ENCODE data around the gene ARHGEF25. TPM values are rescaled to one million over a fixed set of nuclear protein-coding genes. Genes with fewer than 3 reads are reported as not detected.
"Not testable (repeated sequence)": the region's sequence is repeated elsewhere in the genome, so short reads cannot be mapped to it uniquely, and the experiment has no call there.

The ARHGEF25 gene
- total RNA-seq, 1 experiment from 2014 or later = 20.9 TPM

GRCh38 chr12:57568838-57569237, 42.4 kb upstream of the ARHGEF25 start:
- DNase-seq (ENCODE audit: low spot score) = no peak
- no peak for TF ChIP-seq EZH2 (IDR thresholded peaks at IDR 0.05; ENCODE audit: borderline replicate concordance, low read depth, low read length, poor library complexity, severe bottlenecking)
- TF ChIP-seq CTCF (conservative IDR thresholded peaks at IDR 0.05; ENCODE audit: low read depth, low read length) = no peak
- H3K4me3 ChIP-seq (ENCODE audit: low read depth, low read length, poor library complexity, severe bottlenecking) = no peak overlapping the region
- ChIA-PET POLR2A (ENCODE audit: low non-redundant PET) (no interaction called here), CTCF (no interaction called here)
- BruUV-seq (replicated peaks) = no TSS peak
- no peaks in the 10 kb centered on the region for H3K36me3 ChIP-seq (ENCODE audit: insufficient read depth, low read length, poor library complexity, severe bottlenecking)
- intact Hi-C loops (cut with micrococcal nuclease; ENCODE audit: unreplicated experiment) = no loop called here
- no peaks in the 10 kb centered on the region for H3K4me1 ChIP-seq (ENCODE audit: insufficient read depth, low read length, poor library complexity, severe bottlenecking)
- H3K27me3 ChIP-seq (replicated peaks; ENCODE audit: insufficient read depth, low read depth, low read length, poor library complexity) = no peaks in the 10 kb centered on the region
- no peaks in the 10 kb centered on the region for H3K9me3 ChIP-seq (ENCODE audit: low read depth, low read length, poor library complexity, severe bottlenecking)
- H3K27ac ChIP-seq (ENCODE audit: low read depth, low read length, poor library complexity, severe bottlenecking) = no peak overlapping the region

- BruUV-seq (replicated peaks) = no TSS peak
- POLR2A ChIA-PET (ENCODE audit: low non-redundant PET) = no interaction called here
- Histone ChIP-seq H3K4me3 (ENCODE audit: low read depth, low read length, poor library complexity, severe bottlenecking) (no peak overlapping the region), H3K36me3 (ENCODE audit: insufficient read depth, low read length, poor library complexity, severe bottlenecking) (no peaks in the 10 kb centered on the region), H3K27ac (ENCODE audit: low read depth, low read length, poor library complexity, severe bottlenecking) (no peak overlapping the region), H3K27me3 (replicated peaks; ENCODE audit: insufficient read depth, low read depth, low read length, poor library complexity) (no peaks in the 10 kb centered on the region), H3K9me3 (ENCODE audit: low read depth, low read length, poor library complexity, severe bottlenecking) (no peaks in the 10 kb centered on the region), H3K4me1 (ENCODE audit: insufficient read depth, low read length, poor library complexity, severe bottlenecking) (no peaks in the 10 kb centered on the region)
- CTCF ChIA-PET = no interaction called here
- no peak for TF ChIP-seq EZH2 (IDR thresholded peaks at IDR 0.05; ENCODE audit: borderline replicate concordance, low read depth, low read length, poor library complexity, severe bottlenecking)
- TF ChIP-seq CTCF (conservative IDR thresholded peaks at IDR 0.05; ENCODE audit: low read depth, low read length) = no peak
- intact Hi-C loops (cut with micrococcal nuclease; ENCODE audit: unreplicated experiment) = no loop called here
- DNase-seq (ENCODE audit: low spot score) = no peak
These were observed 41.4 kb upstream of the ARHGEF25 start for GRCh38 chr12:57569858-57570257.

- H3K4me3 ChIP-seq (ENCODE audit: low read depth, low read length, poor library complexity, severe bottlenecking); POLR2A ChIA-PET (ENCODE audit: low non-redundant PET); H3K27ac ChIP-seq (ENCODE audit: low read depth, low read length, poor library complexity, severe bottlenecking); BruUV-seq (replicated peaks); H3K27me3 ChIP-seq (replicated peaks; ENCODE audit: insufficient read depth, low read depth, low read length, poor library complexity); H3K36me3 ChIP-seq (ENCODE audit: insufficient read depth, low read length, poor library complexity, severe bottlenecking); H3K9me3 ChIP-seq (ENCODE audit: low read depth, low read length, poor library complexity, severe bottlenecking); intact Hi-C loops (cut with micrococcal nuclease; ENCODE audit: unreplicated experiment); DNase-seq (ENCODE audit: low spot score); H3K4me1 ChIP-seq (ENCODE audit: insufficient read depth, low read length, poor library complexity, severe bottlenecking): not testable (repeated sequence)
- CTCF ChIA-PET = interaction anchor here (1.3 kb wide), 1 partner anchor 13 kb away, joined by 4 read pairs; no protein-coding TSS in a partner anchor
These were observed 40.8 kb upstream of the ARHGEF25 start for GRCh38 chr12:57570438-57570837.

GRCh38 chr12:57571926-57572762, 39.1 kb upstream of the ARHGEF25 start:
- no peak overlapping the region for H3K4me3 ChIP-seq (ENCODE audit: low read depth, low read length, poor library complexity, severe bottlenecking)
- DNase-seq (ENCODE audit: low spot score) = no peak
- TF ChIP-seq CTCF (conservative IDR thresholded peaks at IDR 0.05; ENCODE audit: low read depth, low read length) (no peak), EZH2 (IDR thresholded peaks at IDR 0.05; ENCODE audit: borderline replicate concordance, low read depth, low read length, poor library complexity, severe bottlenecking) (no peak)
- BruUV-seq (replicated peaks) = no TSS peak
- H3K36me3 ChIP-seq (ENCODE audit: insufficient read depth, low read length, poor library complexity, severe bottlenecking) = no peaks in the 10 kb centered on the region
- H3K9me3 ChIP-seq (ENCODE audit: low read depth, low read length, poor library complexity, severe bottlenecking) = no peaks in the 10 kb centered on the region
- intact Hi-C loops (cut with micrococcal nuclease; ENCODE audit: unreplicated experiment) = no loop called here
- no peak overlapping the region for H3K27ac ChIP-seq (ENCODE audit: low read depth, low read length, poor library complexity, severe bottlenecking)
- CTCF ChIA-PET = interaction anchor here (0.5 kb wide), 1 partner anchor 128 kb away, joined by 4 read pairs; no protein-coding TSS in a partner anchor
- POLR2A ChIA-PET (ENCODE audit: low non-redundant PET) = no interaction called here
- no peaks in the 10 kb centered on the region for H3K27me3 ChIP-seq (replicated peaks; ENCODE audit: insufficient read depth, low read depth, low read length, poor library complexity)
- no peaks in the 10 kb centered on the region for H3K4me1 ChIP-seq (ENCODE audit: insufficient read depth, low read length, poor library complexity, severe bottlenecking)
